OCI-LY3 (cell line): ENCODE results near the gene CSH2.

Source experiments
- CTCF ChIP-seq: fragments of 200-600, 300-600 bp; sonication (generic); IDR thresholded peaks from 2 replicates; pipeline ENCODE4 v1.5.1; 2014; ENCODE audit warnings: antibody characterized with exemption, low read length, low read depth
- EZH2phosphoT487 ChIP-seq: fragments of 200-600 bp; shearing (Covaris generic); IDR thresholded peaks from 2 replicates; pipeline ENCODE4 v1.6.1; 2018; ENCODE audit warnings: antibody characterized with exemption, mixed run types, low read depth

- TF ChIP-seq CTCF (no peak), EZH2phosphoT487 (no peak)
Measured at GRCh38 chr17:63842540-63843386, 30.7 kb downstream of the CSH2 start, which contains the start of gene SMARCD2.
